Rectal smooth muscle tissue (tissue), 1 donor: Measurements from ENCODE around the gene TPSAB1.

Source experiments
- H3K27ac ChIP-seq: one replicate; pipeline ENCODE4 v1.7.0; 2013; ENCODE audit warnings: low read depth, low read length, inconsistent platforms
- H3K27me3 ChIP-seq: one replicate; pipeline ENCODE4 v1.7.0; 2013; ENCODE audit warnings: low read length; ENCODE audit not compliant: control insufficient read depth, insufficient read depth
- H3K36me3 ChIP-seq: one replicate; pipeline ENCODE4 v1.7.0; 2013; ENCODE audit warnings: low read length; ENCODE audit not compliant: control insufficient read depth, insufficient read depth
- H3K4me1 ChIP-seq: one replicate; pipeline ENCODE4 v1.7.0; 2013; ENCODE audit warnings: low read length; ENCODE audit not compliant: control insufficient read depth, insufficient read depth
- H3K4me3 ChIP-seq: one replicate; pipeline ENCODE4 v1.7.0; 2013; ENCODE audit warnings: low read length
- H3K9ac ChIP-seq: one replicate; pipeline ENCODE4 v1.7.0; 2013; ENCODE audit warnings: low read length

The TPSAB1 gene

DNA sequence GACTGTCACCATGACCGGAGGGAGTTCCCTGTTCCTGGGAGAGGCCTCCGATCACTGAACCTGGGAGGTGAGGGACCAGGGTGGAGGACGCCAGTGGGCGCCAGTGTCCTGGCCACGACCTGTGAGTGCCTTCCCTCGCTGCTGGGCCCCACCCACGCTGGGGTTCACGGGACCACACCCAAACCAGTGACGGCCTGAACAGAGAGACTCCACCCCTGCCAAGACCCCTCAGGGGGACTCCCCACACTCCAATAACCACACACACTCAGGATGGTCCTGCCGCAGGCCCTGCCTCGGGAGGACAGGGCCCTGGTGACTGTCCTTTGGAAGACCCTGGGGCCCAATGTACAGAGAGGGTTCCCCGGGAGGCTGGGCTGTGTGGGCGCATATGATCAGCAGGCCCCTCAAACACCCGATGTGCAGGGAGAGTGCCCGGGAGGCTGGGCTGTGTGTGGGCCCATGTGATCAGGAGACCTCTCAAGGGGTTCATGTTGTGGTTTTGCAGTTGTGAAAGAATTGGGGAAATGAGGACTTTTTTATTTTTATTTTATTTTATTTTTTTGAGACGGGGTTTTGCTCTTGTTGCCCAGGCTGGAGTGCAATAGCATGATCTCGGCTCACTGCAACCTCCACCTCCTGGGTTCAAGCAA lies 41.9 kb downstream of the TPSAB1 start:
- no peaks in the 10 kb centered on the region for H3K4me1 ChIP-seq
- H3K27me3 ChIP-seq: peaks cover 9% of the 10 kb centered on the region
- no peak overlapping the region for H3K27ac ChIP-seq
- no peak overlapping the region for H3K9ac ChIP-seq
- no peak overlapping the region for H3K4me3 ChIP-seq
- no peaks in the 10 kb centered on the region for H3K36me3 ChIP-seq

DNA sequence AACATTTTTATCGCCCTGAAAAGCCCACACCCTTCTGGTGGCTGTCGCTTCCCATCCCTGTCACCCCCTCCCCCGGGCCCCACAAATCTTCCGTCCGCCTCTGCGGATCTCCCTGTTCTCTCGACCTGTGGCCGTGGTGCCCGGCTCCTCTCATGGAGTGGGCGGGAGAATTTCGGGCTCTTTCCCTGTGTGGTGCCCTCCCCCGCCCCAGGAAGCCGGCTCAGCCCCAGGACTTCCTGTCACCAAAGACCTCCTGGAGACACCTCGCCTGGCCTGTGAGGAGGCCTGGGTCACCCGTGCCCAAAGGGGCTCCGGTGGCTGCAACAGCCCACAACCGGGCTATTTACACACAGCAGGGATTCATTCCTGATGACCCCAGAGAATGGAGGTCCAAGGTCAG lies 42.8 kb downstream of the TPSAB1 start:
- Histone ChIP-seq H3K27me3 (peaks cover 9% of the 10 kb centered on the region), H3K9ac (no peak overlapping the region), H3K27ac (no peak overlapping the region), H3K4me3 (no peak overlapping the region), H3K4me1 (no peaks in the 10 kb centered on the region), H3K36me3 (no peaks in the 10 kb centered on the region)

DNA sequence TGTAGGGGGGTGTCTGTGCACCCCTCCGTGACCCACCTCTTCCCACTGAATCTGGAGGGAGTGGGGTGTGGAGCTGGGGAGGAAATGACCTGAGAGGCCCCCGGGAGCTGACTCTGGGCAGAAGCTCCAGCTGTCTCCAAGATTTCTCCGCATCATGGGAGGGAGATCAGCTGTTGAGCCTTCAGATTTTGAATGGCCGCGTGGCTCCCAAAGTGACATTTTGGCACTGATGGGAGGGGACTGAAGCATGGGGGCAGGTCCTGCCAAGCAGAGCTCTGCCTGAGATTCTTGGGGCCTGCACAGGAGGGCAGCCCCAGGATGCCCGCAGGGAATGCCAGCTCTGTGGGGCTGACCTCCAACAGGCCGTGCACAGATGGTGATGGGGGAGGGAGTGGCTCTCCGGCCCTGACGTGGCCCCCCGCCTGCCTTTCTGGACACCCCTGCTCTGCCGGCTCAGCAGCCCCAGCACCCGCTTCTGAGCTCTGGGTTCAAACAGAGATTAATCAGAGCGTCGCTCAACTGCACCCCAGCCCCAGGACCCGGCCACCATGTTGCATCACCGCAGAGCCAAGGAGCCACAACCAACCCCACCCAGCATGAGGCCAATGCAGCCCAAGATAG lies 43.6 kb downstream of the TPSAB1 start:
- H3K27ac ChIP-seq: no peak overlapping the region
- peaks cover 15% of the 10 kb centered on the region for H3K27me3 ChIP-seq
- no peak overlapping the region for H3K4me3 ChIP-seq
- H3K36me3 ChIP-seq: no peaks in the 10 kb centered on the region
- no peaks in the 10 kb centered on the region for H3K4me1 ChIP-seq
- H3K9ac ChIP-seq: no peak overlapping the region

DNA sequence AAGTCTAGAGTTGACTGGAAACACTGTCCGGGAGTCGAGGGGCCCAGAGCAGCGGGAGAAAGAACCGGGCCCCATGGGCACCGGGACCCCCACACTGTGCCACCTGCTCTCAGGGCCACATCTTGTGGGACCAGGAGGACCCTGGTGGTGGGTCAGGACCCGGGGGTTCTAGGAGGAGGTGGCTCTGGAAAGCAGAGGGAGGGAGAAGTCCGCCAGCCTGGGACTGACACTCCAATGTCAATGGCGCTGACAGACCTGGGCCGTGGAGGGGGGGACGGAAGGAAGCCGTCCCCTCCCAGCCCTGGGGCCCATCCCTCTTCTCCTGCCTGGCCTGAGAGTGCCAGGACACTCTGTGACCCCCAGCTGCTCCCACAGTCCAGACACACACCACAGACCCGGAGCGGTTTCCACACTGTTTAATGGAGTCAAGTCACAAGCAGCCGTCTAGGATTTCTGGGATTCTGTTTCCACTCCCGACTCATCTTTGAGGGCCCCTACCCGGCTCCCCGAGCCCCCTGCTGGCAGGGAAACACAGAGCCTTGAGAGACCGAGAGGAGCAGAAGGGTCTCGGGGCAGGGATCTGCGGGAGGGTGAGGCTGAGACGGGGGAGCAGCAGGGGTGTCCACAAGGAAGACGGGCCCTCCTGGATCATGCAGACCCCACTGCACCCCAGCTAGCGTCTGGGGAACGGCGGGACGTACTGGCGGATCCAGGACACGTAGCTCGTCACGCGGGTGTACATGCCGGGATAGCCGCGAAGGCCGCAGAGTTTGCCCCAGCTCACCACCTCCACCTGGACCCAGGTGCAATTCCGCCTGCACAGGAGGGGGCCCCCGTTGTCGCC lies 45.4 kb downstream of the TPSAB1 start:
- H3K4me3 ChIP-seq: no peak overlapping the region
- no peaks in the 10 kb centered on the region for H3K4me1 ChIP-seq
- no peak overlapping the region for H3K27ac ChIP-seq
- H3K27me3 ChIP-seq: peaks cover 25% of the 10 kb centered on the region
- no peaks in the 10 kb centered on the region for H3K36me3 ChIP-seq
- H3K9ac ChIP-seq: no peak overlapping the region

DNA sequence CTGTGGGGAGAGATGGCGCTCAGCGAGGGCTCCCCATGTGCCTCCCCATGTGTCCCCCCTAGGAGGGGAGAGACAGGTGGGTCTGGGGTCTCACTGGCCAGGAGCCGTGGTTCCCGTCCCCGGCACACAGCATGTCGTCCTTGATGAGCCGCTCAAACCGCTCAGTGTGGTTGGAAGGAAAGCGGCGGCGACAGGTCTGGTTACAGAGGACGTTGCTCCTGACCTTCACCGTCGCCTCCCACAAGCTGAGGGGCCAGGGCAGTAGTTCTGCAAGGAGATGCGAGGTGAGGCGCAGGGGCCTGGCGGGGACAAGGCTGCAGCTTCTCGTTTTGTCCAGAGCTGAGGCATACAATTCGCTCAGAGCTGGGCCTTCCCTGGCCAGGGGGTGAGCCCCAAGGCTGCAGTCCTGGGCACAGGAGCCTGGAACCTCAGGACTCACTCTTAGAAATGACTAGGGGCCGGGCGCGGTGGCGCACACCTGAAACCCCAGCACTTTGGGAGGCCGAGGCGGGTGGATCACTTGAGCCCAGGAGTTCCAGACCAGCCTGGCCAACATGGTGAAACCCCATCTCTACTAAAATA lies 46.1 kb downstream of the TPSAB1 start:
- H3K36me3 ChIP-seq: no peaks in the 10 kb centered on the region
- no peaks in the 10 kb centered on the region for H3K4me1 ChIP-seq
- H3K4me3 ChIP-seq: no peak overlapping the region
- H3K9ac ChIP-seq: no peak overlapping the region
- H3K27ac ChIP-seq: no peak overlapping the region
- peaks cover 26% of the 10 kb centered on the region for H3K27me3 ChIP-seq

DNA sequence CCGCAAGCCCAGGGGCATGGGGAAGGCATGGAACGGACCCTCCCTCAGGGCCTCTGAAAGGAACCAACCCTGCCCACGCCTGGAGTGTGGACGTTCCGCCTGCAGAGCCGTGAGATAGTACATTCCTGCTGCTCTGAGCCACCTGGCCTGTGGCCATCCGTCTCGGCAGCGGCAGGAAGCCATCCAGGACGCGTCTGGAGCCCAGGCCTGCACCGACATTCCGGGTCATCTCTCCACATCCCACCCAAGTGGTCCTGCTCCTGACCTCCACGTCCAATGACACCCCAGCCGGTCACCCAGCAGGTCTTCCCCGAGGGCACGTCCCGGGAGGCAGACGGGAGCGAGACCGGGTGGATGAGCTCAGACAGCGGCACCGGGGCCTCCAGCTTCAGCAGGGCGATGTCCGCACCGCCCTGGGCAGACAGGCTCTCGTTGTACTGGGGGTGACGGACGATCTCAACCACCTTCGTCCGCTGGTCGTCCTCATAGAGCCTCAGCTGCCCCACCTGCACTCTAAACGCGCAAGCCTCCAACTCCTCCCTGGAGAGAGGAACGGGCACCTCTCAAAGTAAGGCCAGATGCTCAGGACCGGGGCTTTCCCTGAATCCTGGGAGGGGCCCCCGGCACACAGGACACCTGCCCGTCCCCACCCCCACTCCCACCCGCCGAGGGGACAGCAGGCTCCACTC lies 47.6 kb downstream of the TPSAB1 start:
- Histone ChIP-seq H3K4me3 (no peak overlapping the region), H3K27me3 (peaks cover 28% of the 10 kb centered on the region), H3K9ac (no peak overlapping the region), H3K27ac (no peak overlapping the region), H3K4me1 (no peaks in the 10 kb centered on the region), H3K36me3 (no peaks in the 10 kb centered on the region)

GRCh38 chr16:1288813-1289476 lies 48.4 kb downstream of the TPSAB1 start:
- H3K27ac ChIP-seq: no peak overlapping the region
- no peak overlapping the region for H3K9ac ChIP-seq
- H3K4me3 ChIP-seq: no peak overlapping the region
- H3K4me1 ChIP-seq: no peaks in the 10 kb centered on the region
- no peaks in the 10 kb centered on the region for H3K36me3 ChIP-seq
- H3K27me3 ChIP-seq: peaks cover 28% of the 10 kb centered on the region

GRCh38 chr16:1289477-1289866 lies 49.0 kb downstream of the TPSAB1 start:
- H3K4me3 ChIP-seq: no peak overlapping the region
- no peak overlapping the region for H3K27ac ChIP-seq
- H3K36me3 ChIP-seq: no peaks in the 10 kb centered on the region
- peaks cover 28% of the 10 kb centered on the region for H3K27me3 ChIP-seq
- H3K9ac ChIP-seq: no peak overlapping the region
- H3K4me1 ChIP-seq: no peaks in the 10 kb centered on the region

DNA sequence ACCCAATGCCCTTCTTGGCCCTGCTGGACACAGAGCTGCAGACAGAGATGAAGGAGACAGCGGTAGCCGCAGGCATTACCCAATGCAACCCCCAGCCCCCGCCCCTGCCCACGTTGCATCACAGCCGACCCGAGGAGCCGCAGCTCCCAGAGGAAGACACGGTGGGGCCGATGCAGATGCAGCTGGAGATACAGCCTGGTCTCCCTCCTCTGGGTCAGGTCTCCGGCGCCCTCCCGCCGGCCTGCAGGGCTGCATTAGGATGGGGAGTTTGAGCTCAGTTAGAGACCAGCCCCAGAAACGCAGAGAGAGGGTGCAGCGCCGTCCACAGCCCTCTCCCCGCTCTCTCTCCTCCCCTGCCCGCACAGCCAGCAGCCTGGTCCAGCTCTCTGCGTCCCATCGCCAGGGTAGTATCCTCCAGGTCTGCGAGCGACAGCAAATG lies 49.6 kb downstream of the TPSAB1 start:
- H3K27ac ChIP-seq: no peak overlapping the region
- peaks cover 28% of the 10 kb centered on the region for H3K27me3 ChIP-seq
- no peak overlapping the region for H3K9ac ChIP-seq
- no peaks in the 10 kb centered on the region for H3K36me3 ChIP-seq
- H3K4me1 ChIP-seq: no peaks in the 10 kb centered on the region
- no peak overlapping the region for H3K4me3 ChIP-seq

DNA sequence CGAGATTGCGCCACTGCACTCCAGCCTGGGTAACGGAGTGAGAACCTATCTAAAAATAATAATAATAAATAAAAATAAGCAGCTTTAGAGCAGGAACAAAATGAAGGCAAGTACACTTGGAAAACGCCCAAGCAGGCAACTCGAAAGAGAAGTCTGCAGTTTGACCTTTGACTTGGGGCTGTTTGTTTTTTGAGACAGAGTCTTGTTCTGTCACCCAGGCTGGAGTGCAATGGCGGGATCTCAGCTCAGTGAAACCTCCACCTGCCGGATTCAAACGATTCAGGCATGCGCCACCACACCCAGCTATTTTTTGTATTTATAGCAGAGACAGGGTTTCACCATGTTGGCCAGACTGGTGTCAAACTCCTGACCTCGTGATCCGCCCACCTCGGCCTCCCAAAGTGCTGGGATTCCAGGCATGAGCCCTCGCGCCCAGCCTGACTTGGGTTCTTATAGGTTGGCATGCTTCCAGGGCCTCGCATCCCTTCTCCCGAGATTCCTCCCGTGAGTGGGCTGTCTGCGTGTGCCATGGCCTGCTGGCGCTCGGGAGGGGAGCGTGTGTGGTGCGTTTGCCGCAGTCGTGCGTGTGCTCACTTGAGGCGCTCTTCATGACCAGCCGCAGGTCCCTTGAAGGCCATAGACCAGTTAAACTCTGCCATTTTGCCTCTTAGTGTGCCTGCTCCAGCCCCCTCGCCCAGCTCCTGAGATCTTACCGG lies 50.5 kb downstream of the TPSAB1 start:
- no peaks in the 10 kb centered on the region for H3K36me3 ChIP-seq
- no peaks in the 10 kb centered on the region for H3K4me1 ChIP-seq
- no peak overlapping the region for H3K4me3 ChIP-seq
- H3K27me3 ChIP-seq: peaks cover 23% of the 10 kb centered on the region
- H3K9ac ChIP-seq: no peak overlapping the region
- no peak overlapping the region for H3K27ac ChIP-seq

DNA sequence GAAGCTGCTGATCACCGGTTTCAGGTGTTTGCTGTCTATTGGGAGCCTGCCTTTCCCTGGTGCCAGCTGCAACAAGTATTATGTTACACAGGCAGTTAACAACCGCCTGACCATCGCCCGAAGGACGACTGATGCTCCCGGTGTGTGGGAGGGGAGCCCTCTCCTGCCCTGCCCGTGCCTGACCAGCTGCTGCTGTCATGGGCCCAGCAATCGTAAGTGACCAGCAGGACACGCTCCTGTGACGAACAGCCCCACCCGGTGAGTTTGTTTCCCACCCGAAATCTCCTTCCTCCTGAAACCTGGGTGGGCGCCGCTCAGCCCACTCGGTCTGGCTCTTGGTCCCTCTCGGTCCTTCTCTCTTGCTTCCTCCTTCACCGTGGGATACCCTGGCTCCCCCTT lies 51.1 kb downstream of the TPSAB1 start:
- Histone ChIP-seq H3K9ac (no peak overlapping the region), H3K36me3 (no peaks in the 10 kb centered on the region), H3K27me3 (peaks cover 19% of the 10 kb centered on the region), H3K27ac (no peak overlapping the region), H3K4me3 (no peak overlapping the region), H3K4me1 (no peaks in the 10 kb centered on the region)
